SU-DHL-6 (cell line): Measurements from ENCODE around the gene AMN1.

Experiments
- EZH2phosphoT487 ChIP-seq: fragments of 200-600 bp; sonication (generic), shearing (Covaris generic); conservative IDR thresholded peaks from 2 replicates; pipeline ENCODE4 v1.6.1; 2018; ENCODE audit warnings: mild to moderate bottlenecking, antibody characterized with exemption, low read length, moderate library complexity, mixed read lengths
- TF ChIP-seq, protein P1 (sequence below): fragments of 200-600 bp; sonication (generic); IDR thresholded peaks from one replicate; pipeline ENCODE4 v1.5.1; 2017; ENCODE audit warnings: antibody characterized with exemption, mild to moderate bottlenecking, low read length, moderate library complexity; ENCODE audit not compliant: insufficient read depth, poor library complexity, severe bottlenecking

GRCh38 chr12:31752450-31752849 is 23.6 kb upstream of the AMN1 start:
- TF ChIP-seq, protein P1, sequence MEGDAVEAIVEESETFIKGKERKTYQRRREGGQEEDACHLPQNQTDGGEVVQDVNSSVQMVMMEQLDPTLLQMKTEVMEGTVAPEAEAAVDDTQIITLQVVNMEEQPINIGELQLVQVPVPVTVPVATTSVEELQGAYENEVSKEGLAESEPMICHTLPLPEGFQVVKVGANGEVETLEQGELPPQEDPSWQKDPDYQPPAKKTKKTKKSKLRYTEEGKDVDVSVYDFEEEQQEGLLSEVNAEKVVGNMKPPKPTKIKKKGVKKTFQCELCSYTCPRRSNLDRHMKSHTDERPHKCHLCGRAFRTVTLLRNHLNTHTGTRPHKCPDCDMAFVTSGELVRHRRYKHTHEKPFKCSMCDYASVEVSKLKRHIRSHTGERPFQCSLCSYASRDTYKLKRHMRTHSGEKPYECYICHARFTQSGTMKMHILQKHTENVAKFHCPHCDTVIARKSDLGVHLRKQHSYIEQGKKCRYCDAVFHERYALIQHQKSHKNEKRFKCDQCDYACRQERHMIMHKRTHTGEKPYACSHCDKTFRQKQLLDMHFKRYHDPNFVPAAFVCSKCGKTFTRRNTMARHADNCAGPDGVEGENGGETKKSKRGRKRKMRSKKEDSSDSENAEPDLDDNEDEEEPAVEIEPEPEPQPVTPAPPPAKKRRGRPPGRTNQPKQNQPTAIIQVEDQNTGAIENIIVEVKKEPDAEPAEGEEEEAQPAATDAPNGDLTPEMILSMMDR = no peak
- no peak for TF ChIP-seq EZH2phosphoT487
